HCEC 1CT (cell line): ENCODE measurements around the gene GOT1.
A peak's percentile ranks its signal among the peaks of the same experiment; 100 is the strongest.

Experiments
- DNase-seq: peaks from one replicate; pipeline ENCODE4 v3.0.0-alpha.2; 2017

The GOT1 gene

DNA sequence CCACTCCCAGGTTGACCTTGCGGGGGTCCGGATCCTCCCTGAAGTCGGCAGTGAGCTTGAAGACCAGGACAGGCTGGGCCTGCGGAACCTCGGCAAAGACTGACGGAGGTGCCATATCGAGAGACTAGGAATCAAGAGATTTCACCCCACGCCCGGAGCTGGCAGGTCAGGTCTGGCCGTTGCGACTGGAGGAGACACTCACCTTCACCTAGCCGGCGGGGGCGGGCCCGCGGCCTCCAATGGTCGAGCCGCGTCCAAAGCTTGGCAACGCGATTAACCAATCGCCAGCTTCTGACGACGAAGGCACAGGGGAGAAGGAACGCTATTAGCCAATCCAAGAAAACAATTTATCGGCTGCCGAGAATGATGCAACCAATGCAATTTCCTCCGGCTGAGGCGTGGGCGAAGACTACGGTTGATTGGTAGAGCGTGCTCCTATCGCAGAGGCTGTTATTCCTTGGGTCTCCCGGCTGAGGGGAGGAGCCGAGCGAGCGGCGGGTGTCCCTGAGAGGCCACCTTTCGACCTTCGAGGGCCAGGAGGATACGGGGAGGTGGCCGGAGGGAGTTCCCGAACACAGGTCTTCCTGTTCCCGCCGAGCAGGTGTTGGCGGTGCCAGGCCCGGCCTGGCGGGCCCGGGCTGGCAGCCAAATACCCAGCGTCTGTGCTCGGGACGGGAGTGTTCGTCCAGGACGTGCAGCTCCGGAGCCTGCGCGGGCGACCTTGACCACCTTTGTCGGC is at the start of gene GOT1:
Gene GOT1 (minus strand): TSS at position 174 of the 739 bp plus-strand sequence. CDS start 59 bp downstream, at position 115.
- DNase-seq: peak; percentile 99

DNA sequence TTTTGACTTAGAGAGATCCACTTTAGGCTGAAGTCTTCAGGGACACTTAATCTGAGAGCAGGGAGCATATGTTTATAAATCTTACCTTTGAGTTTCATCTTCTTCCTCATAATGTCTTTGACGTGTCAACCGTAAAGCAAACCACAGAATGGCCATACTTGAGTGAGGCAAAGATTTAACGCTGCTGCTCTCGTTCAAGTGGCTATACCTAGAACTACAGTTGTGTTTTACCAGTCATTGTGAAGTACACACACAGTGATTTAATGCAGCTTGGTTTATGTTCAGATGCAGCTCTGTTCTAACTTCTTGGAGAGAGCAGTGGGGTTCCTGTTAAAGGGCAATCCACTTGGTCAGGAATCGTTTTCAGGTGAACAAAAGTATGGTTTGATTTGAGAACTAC is 39.9 kb upstream of the GOT1 start:
- DNase-seq: no peak

DNA sequence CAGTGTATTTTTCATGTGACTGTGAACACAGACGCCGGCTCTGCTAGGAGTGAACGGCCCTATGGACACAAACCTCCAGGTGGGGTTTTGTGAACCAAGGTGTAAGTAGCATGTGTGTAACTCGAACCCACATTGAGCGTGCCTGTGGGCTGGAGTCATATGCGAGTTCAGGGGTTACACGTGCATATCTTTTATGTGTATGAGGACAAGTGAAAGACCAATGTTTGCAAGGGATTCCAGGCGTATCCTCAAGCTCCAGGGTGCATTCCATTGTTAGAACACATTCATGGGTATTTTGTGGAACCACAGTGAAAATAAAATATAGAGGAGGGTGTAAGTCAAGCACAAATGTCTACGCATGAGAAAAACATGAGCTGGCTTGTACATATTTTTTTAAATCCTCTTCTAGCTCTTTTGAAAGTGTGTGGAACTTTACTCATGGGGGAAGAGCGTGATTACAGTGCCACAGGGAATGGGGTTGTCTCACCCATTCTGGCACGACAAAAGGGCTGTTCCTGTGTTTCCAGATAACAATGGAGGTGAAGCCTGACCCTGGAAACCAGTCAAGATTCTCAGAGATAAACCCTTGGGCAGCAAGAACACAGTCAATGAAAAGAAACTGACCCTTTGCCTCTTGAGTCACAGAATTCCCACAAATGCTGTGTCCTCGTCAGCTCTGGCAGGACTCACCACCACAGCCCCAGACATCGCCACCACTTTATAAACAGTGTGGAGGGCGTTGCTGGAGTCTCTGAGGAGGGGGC is 37.0 kb upstream of the GOT1 start:
- peak; percentile 42 for DNase-seq

DNA sequence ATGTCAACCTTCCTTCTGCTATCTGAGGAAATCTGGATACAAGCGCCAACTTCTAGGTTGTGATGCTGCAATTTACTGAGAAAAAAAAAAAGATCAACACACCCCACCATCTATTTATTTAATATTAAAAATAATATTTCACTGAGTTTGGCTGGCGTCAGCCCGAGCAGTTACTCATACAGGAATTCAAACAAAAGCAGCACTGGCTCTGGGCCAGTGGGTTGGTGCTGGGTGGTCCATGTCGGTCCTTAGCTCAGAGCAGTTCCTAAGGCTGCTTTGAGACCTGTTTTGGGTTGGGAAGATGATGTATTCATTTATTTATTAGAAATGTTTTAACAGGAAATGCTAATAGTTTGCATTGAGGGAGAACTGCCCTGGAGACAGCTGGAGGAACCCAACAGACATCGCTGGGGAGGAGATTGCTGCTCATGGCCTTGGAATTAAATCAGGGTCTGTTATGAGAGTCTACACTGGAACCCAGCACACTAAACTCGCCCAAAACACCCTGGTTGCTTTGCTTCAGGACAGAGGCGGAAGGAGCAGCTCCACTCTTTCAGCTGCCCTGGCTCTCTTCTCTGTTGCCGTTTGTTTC is 36.3 kb upstream of the GOT1 start:
- DNase-seq: peak; percentile 4

DNA sequence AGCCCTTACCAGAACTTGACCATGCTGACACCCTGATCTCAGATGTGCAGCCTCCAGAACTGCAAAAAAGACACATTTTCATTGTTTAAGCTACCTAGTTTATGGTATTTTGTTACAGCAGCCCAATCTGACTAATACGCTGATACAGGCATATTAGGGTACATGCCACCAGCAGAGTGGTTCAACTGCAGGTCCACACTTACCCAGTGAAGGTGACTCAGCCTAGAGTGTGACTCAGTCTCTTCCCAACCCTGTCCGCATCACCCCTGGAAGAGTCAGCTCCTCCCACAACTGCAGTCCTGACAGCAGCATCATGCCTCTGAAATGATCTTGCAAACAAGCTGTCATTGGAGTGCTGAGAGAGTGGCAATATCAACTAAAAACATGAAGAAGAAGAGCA is 30.8 kb upstream of the GOT1 start:
- DNase-seq: peak; percentile 90

DNA sequence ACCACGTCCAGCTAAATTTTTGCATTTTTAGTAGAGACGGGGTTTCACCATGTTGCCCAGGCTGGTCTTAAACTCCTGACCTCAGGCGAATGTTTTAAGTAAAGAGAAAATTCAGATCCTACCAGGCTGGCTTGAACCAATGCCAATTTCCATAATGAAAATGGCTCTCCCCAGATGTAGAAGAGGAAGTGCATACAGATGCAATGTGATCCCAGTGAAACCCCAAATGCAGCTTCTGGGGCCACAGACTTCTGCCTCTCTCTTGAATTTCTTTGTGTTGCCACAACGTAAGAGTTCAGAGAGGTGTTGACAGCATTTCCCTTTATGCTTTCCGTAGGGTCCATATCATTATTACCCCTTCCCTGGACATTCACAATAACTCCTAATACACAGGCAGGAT is 29.6 kb upstream of the GOT1 start:
- no peak for DNase-seq

DNA sequence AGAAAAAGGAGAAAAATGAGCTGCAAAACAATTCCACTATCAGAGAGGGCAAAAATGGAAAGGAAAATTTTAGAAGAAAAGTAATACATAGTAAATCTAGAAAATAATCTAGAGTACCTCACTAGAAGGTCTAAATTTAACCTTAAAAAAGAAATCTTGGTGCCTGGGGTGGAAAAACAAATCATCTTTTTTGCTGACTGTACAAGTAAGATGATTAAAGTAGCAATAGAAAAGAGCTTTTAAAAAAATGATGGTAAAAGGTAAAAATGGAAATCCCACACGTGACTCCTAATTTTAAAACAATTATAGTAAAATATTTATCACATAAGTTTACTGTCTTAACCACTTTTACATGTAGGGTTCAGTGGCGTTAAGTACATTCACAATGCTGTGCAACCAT is 28.8 kb upstream of the GOT1 start:
- DNase-seq: no peak

DNA sequence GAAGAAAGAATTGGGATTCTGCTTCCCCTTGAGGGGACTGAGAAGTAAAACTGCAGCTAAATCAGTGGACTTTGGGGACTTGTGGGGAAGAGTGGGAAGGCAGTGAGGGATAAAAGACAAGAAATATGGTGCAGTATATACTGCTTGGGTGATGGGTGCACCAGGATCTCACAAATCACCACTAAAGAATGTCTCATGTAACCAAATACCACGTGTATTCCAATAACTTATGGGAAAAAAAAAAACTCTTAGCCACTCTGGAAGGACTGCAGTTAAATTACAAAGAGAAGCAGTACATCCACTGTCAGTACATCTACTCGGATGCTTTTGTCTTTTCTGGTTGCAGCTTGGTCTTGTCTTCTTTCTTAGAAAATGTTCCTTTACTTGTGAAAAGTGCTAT is 27.4 kb upstream of the GOT1 start:
- peak; percentile 81 for DNase-seq

DNA sequence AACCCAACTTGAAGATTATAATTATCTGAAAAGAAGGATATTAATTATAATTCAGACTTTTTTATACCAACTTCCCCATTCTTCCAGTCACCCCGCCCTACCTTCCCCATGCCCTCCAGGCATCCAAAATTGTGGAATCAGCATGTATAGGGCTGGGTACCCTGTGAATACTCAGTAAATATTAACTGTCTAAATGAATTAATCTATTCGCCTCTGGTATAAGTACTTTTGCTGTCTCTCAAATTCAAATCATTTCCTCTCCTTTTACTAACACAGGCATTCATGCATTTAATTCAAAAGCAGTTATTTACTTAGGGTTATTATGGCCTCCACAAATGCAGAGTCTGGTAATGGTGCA is 26.5 kb upstream of the GOT1 start:
- no peak for DNase-seq

DNA sequence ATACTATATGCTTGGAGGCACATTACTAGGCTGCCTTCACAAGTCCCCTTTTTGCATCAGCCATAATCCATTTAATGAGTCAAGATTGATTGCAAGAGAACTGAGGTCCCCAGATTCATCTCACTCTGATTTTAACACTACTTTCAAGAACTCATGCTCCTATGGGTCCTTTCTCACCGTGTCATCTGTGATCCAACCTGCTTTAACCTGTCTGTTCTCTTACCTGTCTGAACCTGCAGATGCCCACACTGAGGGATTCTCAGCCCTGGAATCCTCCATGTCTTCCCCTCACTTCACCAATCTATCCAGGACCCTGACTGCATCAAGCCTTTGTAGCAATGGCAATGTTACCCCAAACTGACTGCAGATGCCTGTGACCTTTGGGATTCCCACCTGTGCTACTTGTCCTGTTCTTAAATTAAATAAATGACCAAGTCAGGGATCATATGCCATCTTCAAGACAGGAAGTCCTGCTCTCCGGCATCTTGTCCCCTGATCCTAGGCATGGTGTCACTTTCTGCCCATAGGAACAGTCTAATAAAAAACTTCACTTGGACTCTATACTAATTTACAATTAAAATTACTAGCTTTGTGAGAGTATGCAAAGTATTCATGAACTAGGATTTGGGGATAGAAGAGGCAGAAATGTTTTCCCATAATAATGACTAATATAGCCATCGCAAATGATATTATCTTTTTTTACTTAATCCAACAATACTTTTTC is 25.9 kb upstream of the GOT1 start:
- no peak for DNase-seq

DNA sequence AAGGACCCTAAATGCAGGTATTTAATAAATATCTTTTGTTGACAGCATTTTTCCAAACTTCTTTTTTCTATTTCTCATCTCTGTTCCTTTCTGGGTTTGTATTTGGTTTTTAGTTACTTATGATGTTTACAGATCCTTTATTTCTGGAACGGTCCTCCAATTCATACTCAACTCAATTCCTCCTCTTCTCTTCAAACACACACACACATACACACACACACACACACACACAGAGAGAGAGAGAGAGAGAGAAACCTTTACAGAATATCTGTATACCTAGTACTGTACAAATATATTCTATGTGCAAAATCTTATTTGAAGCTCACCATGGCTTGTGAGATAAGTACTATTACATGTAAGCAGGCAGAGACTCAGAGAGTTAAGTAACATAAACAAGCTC is 21.6 kb upstream of the GOT1 start:
- DNase-seq: no peak

DNA sequence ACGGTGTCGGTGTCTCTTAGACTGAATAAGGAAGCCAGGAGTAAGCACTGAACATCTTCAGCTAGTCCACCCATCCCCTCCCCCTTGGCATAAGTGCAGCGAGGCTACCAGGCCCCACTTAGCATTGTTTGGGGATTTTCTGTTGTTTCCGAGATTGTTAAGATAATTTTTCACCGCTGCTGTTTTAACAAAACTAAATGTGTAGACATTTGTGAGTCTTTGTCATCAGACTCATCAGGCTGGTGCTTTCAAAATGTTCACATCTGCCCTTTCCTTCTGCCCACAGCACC is 21.0 kb upstream of the GOT1 start:
- DNase-seq: no peak

DNA sequence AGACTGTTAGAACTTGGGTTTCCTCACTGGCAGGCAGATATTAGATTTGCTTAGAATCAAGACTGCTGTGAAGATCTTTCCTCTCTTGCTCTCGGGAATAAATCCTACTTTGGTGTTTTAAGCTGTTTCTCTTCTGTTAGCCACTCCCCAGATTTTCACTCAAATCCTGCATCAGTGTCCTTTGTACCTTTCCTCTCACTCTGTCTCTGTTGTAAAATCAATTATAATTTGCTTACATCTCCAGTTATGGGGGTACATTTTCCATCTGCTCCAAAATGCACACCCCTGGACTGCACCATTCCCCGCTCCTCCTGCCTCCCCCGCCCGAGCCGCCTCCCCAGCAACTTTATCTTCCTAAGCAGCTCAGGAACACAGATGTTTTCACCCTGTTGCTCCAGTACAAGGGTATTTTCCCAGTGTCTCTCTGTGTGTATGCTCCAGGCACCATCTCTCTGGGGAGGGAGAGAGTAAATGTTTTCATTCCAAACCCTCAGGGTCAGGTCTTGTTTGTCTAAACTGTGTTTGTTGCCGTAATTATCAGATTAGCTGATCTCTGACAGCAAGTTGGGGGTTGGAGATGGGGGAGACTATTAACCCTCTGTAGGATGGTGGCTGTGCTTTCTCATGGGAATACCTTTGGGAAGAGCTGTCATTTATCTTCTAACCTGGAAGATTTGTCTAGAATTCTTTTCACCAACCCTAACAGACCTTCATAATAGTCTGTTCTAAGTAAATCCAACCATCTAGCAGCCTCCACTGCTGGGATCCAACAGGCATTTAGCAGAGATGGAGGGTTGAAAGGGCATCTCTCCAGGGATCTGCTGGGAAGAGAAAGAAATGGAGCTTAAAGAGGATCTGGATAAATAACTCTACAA is 20.4 kb upstream of the GOT1 start:
- DNase-seq: peak; percentile 3

DNA sequence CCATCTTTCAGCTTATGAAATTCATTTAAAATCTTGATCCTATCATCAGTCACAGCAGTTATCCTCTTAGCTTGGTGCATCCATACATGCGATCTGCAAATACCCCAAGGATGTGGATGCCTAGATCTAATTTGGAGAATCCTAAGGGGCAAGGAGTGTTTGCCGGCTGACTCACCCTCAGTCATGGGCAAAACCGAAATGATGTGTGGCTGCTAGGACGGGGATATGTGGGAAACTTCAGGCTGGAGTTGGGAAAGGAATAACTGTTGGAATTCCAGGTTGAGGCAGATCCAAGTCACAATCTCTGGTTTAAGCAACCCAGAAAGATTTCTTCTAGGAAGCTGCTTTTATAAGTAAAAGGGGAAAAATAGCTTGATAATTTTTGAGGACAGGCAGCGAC is 19.7 kb upstream of the GOT1 start:
- DNase-seq: peak; percentile 52

DNA sequence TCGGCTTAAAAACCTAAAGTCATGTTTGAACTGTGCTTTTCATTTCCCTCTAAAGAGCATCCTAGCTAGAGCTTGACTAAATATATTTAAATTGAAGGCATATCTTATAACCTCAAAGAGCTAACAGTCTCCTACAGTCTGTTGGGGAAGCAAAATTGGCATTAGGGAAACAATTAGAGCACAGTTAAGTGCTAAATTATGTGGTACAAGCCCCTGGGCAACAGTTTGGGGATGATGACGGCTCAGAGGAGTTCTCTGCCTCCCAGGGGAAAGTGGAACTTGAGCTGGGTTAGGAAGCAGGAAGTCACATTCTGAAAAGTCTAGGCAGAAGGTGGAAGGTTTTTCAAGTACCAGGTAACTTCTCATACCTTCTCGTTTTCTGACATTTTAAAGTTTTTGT is 18.6 kb upstream of the GOT1 start:
- no peak for DNase-seq

DNA sequence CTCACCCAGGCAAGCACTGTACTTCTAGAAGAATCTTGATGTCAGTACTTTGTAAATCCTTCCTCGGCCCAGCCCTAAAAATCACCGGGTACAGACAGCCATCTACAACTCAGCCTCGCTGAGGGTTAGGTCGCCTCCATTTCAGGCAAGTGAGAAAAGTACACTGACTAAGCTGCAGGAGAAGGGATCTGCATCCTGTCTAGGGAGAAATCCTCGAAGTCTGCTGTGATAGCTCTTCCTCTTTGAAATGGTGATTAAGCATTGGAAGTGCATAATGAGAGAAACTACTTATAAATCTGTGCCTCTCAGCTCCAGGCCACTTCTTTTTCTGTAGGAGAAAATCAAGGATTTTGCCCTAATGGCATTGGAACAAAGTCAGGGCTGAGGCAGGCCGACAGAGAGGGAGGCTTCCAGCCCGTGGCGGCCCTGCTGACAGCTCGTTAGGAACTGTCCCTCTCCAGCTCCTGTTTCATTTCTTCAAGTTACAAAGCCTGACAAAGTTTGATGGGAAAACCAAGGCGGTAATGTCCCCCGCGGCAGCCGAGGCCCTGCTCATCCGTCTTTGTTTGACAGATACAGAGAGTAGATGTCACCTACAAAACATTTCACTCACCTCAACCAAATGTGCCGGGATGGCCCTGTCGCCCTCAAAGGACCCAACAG is 14.1 kb upstream of the GOT1 start:
- no peak for DNase-seq

DNA sequence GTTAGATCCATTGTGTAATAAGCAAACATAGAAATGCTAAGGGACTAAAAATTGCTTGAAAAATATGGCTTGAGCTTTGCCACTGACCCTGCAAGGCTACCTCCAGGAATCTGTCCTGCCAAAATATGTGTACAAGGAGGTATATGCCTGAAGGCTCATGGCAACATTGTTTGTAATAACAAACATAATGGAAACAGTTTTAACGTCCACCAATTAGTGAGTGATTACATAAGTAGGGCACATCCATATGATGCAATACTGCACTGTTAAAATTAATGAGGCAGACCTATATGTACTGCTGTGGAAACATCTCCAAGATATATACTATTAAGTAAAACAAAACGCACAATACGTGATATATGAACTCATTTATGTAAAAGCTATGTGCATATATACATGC is 13.1 kb upstream of the GOT1 start:
- DNase-seq: no peak

DNA sequence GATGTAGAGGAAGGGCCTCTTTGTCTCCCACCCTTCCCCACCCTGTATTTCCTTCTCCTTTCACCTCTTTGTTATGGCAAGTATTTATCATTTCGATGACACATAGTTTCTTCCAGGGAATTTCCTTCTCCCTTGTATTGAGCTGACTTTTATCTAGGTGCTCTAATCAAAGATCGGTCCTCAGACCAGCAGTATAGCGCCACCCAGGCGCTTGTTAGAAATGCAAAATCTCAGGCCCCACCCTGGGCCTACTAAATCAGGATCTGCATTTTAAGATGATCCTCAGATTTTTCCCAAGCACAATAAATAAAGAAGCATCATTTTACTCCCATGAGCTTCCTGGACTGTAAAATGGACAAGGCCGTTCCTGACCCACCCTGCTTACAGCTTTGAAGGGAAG is 12.0 kb upstream of the GOT1 start:
- DNase-seq: no peak

DNA sequence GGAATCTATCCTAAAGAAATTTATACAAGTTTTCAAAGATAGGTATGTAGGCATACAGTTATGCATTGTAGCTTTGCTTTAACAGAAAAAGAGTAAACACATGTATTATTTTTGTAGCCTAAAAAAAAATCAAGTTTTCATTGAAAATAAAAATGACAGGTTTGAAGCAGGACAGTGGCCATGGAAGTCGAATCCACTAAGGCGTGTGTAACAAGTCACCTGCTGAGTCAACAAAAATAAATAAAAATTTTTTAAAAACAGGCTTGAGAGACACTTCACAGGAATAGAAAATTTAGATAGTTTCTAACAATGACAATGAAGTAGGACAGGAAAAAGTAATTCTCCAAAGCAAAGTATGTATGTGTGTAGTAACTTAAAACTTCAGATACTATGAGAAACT is 8.5 kb upstream of the GOT1 start:
- DNase-seq: no peak

DNA sequence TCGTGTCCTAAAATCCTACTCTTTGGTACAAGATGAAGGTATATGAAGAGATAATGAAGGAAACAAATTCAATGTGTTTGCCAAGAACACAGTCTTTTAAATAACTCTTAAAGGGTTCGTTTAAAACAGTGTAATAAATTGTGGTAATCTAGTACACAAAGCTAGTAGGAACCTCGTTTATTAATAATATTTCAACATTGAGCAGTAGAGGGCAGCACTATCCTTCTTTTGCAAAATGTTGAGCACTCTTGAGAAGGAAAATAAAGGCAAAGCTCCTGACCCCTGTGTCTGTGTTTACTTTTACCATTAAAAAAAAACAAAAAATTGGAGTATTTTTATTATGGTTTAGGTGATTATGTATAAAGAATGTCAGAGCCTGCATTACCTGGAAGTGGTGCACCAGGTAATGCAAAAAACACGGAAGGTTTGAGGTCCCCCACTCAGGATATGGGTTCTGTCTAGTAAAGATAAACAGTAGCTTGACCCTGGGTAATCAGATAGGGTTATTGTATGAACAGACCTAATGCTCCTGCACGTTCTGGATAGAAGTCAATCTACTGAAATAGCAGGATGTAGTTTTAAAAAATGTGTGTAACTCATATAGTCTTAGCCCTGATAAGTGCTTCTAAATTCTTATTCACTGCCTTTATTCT is 5.7 kb upstream of the GOT1 start:
- peak; percentile 71 for DNase-seq

DNA sequence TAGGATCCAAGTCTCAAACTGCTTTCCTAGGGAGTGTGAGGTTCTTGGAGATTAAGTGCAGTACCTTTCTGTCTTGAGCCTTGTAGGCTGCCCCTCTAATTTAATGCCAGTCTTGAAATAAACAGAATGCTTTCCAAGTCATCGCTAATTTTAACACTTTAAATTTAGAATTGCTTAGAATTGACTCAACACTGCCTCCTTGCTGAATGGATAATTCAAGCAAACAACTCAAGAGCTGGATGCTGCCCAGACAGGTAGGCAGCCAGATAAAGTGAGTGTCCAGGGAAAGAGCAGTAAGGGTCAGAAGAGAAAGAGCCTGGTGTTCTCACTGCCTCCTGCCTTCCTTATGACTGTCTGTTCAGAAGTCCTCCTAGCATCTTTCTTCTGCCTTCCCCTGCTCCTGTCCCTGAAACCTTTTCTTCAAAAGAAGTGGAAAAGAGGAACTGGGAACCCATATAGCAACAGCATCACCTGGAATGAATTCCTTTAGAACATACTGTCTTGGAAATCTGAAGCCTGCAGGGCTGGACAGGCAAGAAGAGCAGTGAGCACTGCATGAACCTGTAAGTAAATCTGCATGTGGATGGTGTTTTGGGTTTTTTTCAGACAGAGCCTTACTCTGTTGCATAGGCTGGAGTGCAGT is 3.1 kb upstream of the GOT1 start:
- DNase-seq: peak; percentile 2
